HG03457 (cell line): ENCODE results near the gene RTF2.
"Not testable (repeated sequence)": the region's sequence is repeated elsewhere in the genome, so short reads cannot be mapped to it uniquely, and the experiment has no call there.

Experiments
- ATAC-seq: cut with Tn5 transposase; IDR thresholded peaks from one replicate; pipeline ENCODE4 v1.9.1; 2021; ENCODE audit warnings: moderate number of reproducible peaks; ENCODE audit not compliant: unreplicated experiment

Gene RTF2

DNA sequence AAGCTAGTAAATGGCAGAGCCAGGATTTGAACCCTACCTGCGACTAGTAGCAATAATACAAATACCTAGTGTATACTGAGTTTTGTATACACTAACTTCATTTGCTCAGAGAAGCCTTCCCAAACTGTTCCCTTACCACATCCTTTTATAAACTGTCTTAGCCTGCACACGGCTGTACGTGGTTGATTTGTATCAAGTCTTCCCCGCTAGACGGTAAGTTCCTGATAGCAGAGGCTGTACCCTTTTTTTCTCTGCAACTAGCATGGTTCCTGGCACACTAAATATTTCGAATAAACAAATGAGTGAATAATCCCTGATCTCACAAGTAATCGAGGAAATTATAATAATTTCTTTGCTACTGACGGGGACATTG is 636 bp downstream of the RTF2 start:
- ATAC-seq: no peak

DNA sequence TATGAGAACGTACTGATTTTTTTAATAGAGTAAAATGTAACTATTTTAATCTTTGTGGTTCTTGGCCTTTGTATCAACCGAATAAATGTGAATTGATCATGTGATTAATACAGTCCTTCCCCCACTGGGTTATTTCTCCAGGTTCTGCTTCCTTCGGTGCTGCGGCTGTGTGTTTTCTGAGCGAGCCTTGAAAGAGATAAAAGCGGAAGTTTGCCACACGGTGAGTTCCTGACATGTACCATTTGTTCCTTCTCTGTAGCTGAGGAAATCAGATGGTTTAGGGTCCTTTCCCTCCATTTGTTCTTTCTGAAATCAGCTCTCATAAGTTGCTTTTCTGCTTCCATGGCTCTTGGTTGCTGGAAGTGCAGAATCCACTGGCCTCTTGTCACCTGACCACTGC is 15.5 kb downstream of the RTF2 start:
- no peak for ATAC-seq

DNA sequence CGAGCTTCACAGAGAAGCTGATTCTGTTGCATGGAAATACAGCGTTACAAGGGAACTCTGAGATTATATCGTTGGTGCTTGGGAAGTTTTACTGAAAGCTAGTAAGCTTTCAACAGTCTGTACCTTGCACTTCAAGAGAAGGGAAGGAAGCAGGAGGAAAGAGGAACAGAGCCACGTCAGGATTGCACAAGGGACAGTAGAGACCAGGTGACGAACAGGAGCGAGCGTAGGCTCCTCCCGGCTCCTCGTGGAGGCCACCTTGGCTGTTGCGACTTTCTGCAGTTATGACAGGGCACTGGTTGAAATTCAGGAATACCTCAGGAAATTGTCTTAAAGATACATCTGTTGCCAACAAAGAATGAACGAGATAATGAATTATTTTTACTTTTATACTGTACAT is 18.8 kb downstream of the RTF2 start:
- no peak for ATAC-seq

DNA sequence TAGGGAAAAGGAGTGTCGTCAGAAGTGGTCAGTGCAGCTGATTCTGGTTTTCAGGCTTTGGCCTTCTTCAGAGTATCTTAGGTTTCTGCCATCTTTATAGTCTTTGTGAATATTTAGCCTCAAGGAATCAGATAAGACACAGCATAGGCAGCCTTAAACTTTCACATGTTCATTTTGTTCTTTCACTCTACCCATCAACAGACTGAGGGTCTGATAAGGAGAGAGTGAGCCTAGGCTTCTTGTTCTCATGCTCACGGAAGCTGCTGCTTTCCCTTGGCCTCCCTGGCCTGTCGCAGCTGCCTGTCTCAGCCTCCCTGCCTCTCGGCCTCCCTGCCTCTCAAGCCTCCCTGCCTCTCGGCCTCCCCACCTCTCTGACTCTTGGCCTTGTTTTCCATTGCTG is 20.1 kb downstream of the RTF2 start:
- ATAC-seq: no peak

DNA sequence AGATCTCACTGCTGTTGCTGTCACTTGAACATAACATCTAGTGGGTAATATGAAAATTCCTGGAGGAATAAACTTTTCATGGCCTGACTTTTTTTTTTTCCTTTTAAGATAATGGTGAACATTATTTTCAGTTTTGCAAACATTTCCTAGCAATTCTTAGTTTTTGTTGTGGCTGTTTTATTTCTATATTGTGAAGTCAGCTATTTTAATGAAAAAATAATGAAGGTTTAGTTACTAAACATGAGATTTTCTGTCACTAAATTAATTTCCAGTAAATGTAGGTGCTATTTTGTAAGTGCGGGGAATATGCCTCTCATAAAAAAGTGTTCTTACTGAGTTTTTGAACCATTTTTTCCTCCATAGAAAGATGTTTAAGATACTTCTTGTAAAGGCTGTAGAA is 32.7 kb downstream of the RTF2 start:
- ATAC-seq: no peak

DNA sequence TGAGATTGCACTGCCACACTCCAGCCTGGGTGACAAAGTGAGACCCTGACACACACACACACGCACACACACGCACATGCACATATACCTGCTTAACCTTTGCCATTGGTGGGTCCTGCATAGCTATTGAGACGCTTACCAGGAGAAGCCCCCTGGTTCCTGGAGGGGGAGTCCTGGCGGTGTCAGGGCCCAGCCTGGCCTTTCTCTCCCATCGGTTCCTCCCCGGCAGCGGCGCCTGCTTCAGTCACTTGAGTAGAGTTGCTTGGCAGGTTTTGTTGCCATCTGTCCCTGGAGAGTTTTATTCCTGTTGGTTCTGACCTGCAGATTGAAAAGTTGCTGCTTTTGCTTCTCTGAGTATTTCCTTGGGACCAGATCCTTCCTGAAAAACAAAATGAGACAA is 35.5 kb downstream of the RTF2 start:
- ATAC-seq: no peak

DNA sequence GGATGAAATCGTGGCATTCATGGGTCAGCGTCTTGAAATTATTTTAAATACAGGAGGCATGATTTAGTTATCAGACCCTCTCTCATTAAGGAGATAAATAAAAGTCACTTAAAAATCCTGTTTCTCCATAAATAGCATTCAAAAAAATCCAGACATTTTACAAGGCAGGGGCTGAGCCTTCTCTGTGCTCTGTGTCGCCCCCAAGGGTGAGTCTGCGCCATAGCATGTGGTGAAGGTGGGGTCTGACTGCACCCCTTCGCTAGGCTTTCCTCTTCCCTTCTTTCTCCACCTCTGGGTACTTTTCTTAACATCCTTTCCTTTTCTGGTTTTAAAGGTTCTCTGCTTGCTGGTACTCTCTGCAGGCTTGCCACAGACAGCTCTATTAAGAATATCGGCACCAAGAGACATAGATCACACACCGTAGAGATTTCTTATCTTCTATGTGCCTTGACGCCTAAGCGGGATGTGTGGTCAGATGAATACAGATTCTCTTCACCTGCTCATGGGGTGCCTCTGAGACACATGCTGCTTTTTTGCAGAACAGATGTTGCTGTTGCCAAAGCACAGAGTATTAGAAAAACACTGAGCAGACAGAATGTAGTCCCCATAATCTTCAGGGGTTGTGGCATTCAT is 36.1 kb downstream of the RTF2 start:
- no peak for ATAC-seq

DNA sequence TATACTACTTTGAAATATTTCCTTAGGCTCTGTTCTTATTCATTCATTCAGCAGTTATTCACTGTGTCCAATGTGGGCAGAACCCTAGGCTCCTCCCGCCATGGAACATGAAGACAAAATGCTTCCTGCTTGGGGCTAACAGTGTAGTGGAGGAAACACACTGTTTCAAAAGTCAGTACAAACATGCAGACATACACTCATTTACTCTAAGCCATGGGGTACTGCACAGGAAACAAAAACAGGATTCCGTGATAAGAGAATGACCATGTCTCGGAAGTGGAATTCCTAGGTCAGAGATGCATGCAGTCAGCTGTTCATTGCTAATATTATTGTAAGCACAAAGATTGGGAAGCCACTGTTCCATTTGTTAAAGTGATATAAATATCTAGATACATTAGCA is 37.7 kb downstream of the RTF2 start:
- ATAC-seq: no peak

DNA sequence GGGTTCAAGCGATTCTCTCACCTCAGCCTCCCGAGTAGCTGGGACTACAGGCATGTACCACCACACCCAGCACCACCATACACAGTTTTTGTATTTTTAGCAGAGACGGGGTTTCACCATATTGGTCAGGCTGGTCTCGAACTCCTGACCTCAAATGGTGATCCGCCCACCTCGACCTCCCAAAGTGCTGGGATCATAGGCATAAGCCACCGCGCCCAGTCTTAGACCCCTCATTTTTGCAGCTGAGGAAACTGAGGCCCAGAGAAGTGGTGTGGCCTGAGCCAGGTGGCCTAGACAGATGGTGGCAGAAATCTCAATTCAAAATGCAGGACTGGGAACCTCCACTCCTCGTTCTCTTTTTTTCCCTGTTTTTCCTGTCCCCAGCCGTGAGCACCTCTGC is 43.5 kb downstream of the RTF2 start:
- no peak for ATAC-seq

DNA sequence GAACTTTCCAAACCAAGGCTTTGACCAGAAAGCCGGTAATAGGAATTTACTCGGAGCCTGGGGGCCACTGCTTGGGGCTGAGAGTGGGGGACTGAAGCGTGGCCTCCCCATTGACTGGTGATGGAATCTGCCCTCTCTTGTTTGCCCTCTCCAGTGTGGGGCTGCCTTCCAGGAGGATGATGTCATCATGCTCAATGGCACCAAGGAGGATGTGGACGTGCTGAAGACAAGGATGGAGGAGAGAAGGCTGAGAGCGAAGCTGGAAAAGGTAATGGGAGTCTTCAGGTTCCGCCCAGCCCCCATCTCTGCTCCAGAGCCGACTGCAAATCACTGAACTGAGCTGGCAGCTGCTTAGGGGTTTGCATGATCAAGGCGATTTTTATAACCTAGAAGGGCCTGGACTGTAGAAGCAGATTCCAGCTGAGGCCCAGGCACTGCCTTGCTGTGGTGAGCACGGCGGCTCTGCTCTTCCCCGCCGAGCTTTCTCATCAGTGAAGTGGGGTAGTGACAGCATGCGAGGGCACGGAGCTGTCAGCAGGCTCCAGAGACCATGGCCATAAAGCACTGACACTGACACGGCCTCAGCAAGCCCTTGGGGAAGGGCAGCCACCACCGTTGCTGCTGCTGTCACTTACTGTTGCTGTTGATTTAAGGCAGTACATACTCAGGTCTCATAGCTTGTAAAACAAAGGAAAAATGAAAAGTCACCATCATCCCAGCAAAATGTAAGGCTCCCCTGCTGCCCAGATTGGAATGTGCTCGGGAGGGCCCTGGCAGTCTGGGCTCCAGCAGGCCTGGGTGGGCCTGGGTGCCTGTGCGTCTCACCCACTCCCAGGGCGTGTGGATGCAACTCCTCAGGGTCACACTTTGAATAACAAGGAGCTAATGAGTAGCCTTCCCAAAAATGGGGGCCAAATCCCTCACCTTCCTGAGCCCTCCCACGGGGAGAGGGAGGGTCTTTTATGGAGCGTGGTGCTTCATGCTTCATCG is 45.0 kb downstream of the RTF2 start:
- no peak for ATAC-seq

DNA sequence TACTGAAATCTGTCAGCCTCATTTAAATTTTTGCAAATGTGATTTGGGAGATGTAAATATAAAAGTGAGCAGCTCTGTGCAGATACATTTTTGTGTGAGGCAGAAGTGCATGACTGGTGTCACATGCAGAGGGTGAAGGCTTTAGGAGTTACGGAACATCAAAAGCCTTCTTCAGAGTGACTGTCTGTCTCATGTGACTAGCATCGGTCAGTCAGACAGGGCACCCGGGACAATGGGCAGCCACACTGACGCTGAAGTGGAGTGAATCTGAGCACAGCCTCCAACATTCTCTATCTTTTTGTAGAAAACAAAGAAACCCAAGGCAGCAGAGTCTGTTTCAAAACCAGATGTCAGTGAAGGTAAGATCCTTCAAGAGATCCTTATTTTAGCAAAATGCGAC is 48.2 kb downstream of the RTF2 start:
- ATAC-seq: no peak

DNA sequence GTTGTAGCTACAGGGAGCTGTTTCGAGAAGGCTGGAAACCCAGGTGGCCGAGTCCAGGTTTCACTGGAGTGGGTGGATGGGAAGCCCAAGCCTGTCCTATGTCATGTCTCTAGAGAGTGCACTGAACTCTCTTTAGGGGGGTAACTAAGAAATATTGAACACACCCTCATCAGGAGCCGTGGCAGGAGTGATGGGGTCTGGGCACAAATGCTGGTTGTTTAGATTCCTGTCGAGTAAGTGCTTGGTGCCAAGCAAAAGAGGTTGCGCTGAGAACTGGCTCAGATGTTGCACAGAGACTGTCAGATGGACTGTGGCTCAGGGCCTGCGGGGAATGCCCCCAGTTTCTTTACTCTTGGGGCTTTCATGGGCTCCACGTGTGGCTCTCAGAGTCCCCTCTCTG is 48.8 kb downstream of the RTF2 start:
- no peak for ATAC-seq

DNA sequence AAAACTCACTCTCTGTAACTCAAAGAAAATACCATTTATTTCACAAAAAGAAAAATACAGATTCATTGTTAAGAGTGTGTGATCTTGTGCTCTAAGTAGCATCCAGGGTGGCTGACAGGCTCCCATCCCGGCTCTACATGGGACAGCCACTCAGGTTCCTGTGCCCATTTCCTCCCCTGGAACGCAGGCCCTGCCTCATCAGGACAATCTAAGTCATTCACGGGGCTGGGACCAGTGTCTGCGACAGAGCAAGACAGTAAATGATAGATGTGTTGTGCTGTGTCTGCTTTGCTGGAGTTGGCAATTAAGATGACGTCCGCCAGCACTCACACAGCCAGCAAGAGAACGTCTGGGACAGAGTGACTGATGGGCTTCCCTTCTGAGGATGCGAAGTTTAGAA is 49.2 kb downstream of the RTF2 start:
- no peak for ATAC-seq

DNA sequence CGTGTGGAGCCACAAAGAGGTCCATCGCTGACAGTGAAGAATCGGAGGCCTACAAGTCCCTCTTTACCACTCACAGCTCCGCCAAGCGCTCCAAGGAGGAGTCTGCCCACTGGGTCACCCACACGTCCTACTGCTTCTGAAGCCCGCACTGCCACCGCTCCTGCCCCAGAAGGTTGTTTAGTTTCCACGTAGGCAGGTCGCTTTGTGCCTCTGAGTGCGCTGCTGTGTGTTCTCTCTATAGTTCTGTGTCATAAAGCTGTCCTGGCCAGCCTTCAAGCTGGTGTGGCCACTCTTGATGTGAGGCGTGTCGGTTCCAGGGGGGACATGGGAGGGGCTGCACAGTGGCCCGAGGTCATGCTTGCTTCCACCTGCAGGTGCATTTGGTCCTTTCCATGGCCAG is 49.7 kb downstream of the RTF2 start:
- ATAC-seq: no peak

DNA sequence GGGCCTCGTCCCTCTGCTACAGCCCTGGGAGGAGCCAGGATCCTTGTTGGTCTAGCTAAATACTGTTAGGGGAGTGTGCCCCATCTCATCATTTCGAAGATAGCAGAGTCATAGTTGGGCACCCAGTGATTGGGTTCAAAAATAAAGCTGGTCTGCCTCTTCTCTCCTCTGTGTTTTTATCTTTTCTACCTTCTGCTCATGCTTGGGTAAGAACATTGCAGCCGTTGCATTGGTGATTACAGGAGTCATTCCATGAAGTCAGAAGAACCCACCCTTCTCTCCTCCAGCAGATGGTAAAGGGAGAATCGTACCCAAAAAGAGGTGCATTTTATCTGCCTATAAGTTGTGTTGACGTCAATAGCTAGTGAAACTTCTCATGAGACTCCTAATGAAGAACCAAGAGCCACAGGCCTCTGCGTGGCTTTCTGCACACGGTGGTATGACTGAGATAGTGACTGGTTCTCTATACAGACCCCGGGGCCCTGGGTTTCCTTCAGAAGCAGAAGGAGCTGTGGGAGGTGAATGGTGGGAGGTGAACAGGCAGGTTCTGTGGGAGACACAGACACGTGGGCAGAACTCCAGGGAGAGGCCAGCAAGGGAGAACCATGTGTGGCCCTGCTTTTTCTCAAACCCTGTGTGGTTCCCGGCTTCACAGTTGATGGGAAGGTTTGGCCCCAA is 50.4 kb downstream of the RTF2 start:
- ATAC-seq: no peak

DNA sequence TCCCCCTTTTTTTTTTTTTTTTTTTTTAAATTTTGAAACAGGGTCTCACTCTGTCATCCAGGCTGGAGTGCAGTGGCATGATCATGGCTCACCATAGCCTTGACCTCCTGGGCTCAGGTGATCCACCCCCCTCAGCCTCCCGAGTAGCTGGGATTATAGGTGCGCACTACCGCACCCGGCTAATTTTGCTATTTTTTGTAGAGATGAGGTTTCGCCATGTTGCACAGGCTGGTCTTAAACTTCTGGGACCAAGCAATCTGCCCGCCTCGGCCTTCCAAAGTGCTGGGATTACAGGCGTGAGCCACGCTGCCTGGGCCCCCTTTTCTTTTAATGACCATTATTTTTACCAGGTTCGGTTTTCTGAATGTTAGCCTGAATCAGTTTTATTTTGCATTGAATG is 51.1 kb downstream of the RTF2 start:
- no peak for ATAC-seq

DNA sequence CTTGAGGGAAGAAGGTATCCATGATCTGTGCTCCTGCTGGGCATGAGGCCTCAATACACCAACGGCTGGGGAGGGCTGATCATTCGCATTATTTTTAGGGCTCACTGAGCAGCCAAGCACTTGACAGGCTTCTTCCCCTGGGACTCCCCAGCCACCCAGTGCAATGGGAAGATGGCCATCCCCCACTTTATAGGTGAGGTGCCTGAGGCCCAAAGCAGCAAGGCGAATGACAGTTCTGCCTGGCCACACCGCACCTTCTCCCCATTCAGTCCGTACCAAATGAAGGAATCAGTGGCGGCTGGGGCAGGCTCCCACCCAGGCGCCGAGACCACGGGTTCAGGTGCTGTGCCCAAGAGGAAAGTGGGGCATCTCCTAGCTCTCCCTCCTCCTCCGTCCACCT is 51.8 kb downstream of the RTF2 start:
- ATAC-seq: no peak

DNA sequence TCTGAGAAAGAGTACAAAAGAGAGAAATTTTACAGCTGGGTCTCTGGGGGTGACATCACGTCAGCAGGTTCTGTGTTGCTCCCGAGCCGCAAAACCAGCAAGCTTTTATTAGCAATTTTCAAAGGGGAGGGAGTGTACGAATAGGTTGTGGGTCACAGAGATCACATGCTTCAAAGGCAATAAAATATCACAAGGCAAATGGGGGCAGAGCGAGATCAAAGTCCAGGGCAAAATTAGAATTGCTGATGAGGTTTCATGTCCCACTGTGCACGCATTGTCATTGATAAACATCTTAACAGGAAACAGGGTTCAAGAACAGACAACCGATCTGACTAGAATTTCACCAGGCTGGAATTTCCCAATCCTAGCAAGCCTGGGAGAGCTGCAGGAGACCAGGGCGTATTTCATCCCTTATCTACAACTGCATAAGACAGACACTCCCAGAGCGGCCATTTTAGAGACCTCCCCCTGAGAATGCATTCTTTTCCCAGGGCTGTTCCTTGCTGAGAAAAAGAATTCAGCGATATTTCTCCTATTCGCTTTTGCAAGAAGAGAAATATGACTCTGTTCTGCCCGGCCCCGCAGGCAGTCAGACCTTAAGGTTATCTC is 52.4 kb downstream of the RTF2 start:
- not testable (repeated sequence) for ATAC-seq

DNA sequence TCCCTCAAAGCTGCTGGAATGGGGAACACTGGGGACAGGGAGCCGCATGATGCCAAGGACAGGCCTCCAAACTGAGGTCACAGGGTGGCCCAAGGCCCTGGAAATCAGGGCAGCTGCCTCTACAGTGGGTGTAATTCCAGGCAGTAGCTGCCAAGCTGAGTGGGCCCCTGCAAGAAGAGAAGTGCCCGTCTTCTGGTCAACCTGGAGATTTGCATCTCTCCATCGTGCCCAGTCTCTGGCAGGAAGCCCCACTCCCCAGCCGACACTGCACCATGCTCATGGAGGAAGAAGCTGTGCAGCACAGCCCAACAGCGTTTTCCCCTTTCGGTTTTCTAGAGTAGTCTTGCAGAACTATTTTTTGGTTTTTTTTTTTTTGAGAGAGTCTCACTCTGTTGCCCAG is 53.9 kb downstream of the RTF2 start:
- no peak for ATAC-seq

DNA sequence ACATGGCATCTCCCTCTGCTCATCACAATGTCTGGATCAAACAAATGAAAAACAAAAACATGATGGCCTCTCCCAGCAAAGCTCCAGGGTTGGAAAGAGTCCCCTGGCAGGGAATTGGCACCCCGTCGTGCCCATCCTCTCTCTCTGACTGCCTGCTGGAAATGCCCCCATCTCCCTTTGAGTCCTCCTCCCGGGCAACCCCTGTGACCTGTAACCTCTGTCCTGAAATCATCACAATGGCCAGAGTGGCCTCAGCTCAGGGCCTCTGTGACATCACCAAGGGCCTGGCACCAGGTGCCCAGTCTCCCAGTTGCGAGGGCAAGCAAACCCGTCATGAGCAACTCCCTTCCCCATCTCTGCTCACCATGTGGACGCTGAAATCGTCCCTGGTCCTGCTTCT is 56.0 kb downstream of the RTF2 start, which contains the start of gene FAM209A:
TSS of gene FAM209A (plus strand) at position 301 of the 400 bp plus-strand sequence. CDS start at position 366, 65 bp downstream.
- ATAC-seq: not testable (repeated sequence)

DNA sequence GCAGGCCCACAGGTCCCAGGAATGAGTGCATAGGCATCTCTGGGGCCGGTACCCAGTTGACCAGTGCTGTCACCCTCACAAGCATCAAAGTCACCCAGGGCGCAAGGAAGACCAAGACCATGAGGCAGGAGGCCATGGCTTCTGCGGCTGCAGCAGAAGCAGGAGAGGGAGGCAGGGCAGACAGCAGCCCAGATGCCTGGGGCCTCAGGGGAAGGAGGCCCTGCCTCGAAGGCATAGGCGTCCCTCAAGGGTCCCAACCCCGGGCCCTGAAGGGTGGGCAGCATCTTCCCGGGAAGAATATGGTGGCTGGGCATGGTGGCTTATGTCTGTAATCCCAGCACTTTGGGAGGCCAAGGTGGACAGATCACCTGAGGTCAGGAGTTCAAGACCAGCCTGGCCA is 59.1 kb downstream of the RTF2 start:
- no peak for ATAC-seq
